Spleen (tissue), 7 donors: ENCODE results near the gene PDE6C.

Source experiments
- POLR2A ChIP-seq, 3 donors: fragments of 450-650 bp; IDR thresholded peaks; one replicate each; pipeline ENCODE4 v1.5.1; 2017; ENCODE audit warnings: antibody characterized with exemption in 3 of 3, mild to moderate bottlenecking in 1 of 3
- POLR2AphosphoS5 ChIP-seq, 3 donors: sonication (generic); formaldehyde crosslinking; IDR thresholded peaks; one replicate each; pipeline ENCODE4 v1.5.1; 2017; ENCODE audit warnings: antibody characterized with exemption in 3 of 3
- TF ChIP-seq, protein P1 (sequence below), 11 experiments: fragments of 200-600 bp in 7 of 11; fragments of 450-650 bp in 4 of 11; sonication (generic) in 4 of 11; IDR thresholded peaks in 8 of 11; conservative IDR thresholded peaks in 3 of 11; 1 replicate in 7 of 11; 2 replicates in 4 of 11; pipeline versions ENCODE4 v1.4.0 to v1.8.0; 2016 to 2021; ENCODE audit warnings: antibody characterized with exemption in 11 of 11, inconsistent platforms in 4 of 11, mild to moderate bottlenecking in 1 of 11
- donor health status: DM: no; HTN: no; CAD: no; lungs with moderate emphysema.
- donor health status: DM: no; HTN: no; CAD: no.
- donor health status: DM: no; HTN: no; CAD: no.

GRCh38 chr10:93695740-93696139, 83.4 kb downstream of the PDE6C start:
- TF ChIP-seq POLR2A (IDR thresholded peaks at IDR 0.05) (no peak), POLR2AphosphoS5 (IDR thresholded peaks at IDR 0.05) (no peak)
- TF ChIP-seq, protein P1, sequence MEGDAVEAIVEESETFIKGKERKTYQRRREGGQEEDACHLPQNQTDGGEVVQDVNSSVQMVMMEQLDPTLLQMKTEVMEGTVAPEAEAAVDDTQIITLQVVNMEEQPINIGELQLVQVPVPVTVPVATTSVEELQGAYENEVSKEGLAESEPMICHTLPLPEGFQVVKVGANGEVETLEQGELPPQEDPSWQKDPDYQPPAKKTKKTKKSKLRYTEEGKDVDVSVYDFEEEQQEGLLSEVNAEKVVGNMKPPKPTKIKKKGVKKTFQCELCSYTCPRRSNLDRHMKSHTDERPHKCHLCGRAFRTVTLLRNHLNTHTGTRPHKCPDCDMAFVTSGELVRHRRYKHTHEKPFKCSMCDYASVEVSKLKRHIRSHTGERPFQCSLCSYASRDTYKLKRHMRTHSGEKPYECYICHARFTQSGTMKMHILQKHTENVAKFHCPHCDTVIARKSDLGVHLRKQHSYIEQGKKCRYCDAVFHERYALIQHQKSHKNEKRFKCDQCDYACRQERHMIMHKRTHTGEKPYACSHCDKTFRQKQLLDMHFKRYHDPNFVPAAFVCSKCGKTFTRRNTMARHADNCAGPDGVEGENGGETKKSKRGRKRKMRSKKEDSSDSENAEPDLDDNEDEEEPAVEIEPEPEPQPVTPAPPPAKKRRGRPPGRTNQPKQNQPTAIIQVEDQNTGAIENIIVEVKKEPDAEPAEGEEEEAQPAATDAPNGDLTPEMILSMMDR (IDR thresholded peaks at IDR 0.05 in 8 of 11, conservative IDR thresholded peaks at IDR 0.05 in 3 of 11): no peak
